Kidney (tissue), 14 donors: ENCODE data around the gene CDH13. TPM values are rescaled to one million over a fixed set of nuclear protein-coding genes. Genes with fewer than 3 reads are reported as not detected.
A peak's percentile ranks its signal among the peaks of the same experiment; 100 is the strongest.

ENCODE experiments used
- DNase-seq, 5 donors: peaks; one replicate each; pipeline ENCODE4 v3.0.0-alpha.2; 2013 to 2020
- FAIRE-seq: peaks from 2 replicates; lab custom pipeline; 2012; peaks lifted over from hg19 to GRCh38; lab: Jason Lieb, UNC
- H3K27ac ChIP-seq, 2 donors: one replicate each; pipeline ENCODE4 v1.7.0; 2013; ENCODE audit warnings: low read depth in 2 of 2, low read length in 2 of 2, inconsistent platforms in 1 of 2
- H3K27me3 ChIP-seq: one replicate; pipeline ENCODE4 v1.7.1; 2013; ENCODE audit warnings: low read length, inconsistent platforms; ENCODE audit not compliant: control insufficient read depth, insufficient read depth
- H3K36me3 ChIP-seq, 3 donors: one replicate each; pipeline versions ENCODE4 v1.7.0 to v1.7.1; 2013; ENCODE audit warnings: low read length in 3 of 3, control low read depth in 1 of 3, inconsistent platforms in 1 of 3; ENCODE audit not compliant: insufficient read depth in 3 of 3, control insufficient read depth in 2 of 3
- H3K4me1 ChIP-seq, 3 donors: one replicate each; pipeline versions ENCODE4 v1.7.0 to v1.7.1; 2013; ENCODE audit warnings: low read length in 3 of 3, inconsistent platforms in 1 of 3, low read depth in 1 of 3; ENCODE audit not compliant: control insufficient read depth in 2 of 3, insufficient read depth in 2 of 3
- H3K4me3 ChIP-seq, 3 donors: one replicate each; pipeline versions ENCODE4 v1.7.0 to v1.8.1; 2013; ENCODE audit warnings: low read length in 3 of 3, control low read depth in 1 of 3, inconsistent platforms in 1 of 3
- H3K9ac ChIP-seq, 3 donors: one replicate each; pipeline versions ENCODE4 v1.7.0 to v1.7.1; 2013; ENCODE audit warnings: low read length in 3 of 3, control low read depth in 1 of 3, inconsistent platforms in 1 of 3
- H3K9me3 ChIP-seq, 3 donors: one replicate each; pipeline versions ENCODE4 v1.7.0 to v1.7.1; 2013; ENCODE audit warnings: low read length in 3 of 3, control low read depth in 1 of 3, inconsistent platforms in 1 of 3; ENCODE audit not compliant: control insufficient read depth in 2 of 3, insufficient read depth in 1 of 3
- intact Hi-C: fragments of 100-400 bp; cut with DNase I; formaldehyde crosslinking; loops from one replicate; pipeline ENCODE4 v1.11.1; 2022
- polyA plus RNA-seq: library from polyadenylated mRNA; stranded (reverse); fragments of 350-450 nt; fragmentation: Illumina TruSeq; extraction: RNeasy Lipid Tissue Mini Kit (QIAGEN cat#74804); gene quantifications from one replicate; pipeline ENCODE4 v1.2.3, GENCODE V29; 2014; ENCODE audit warnings: low read depth, low replicate concordance; ENCODE audit not compliant: insufficient read depth
- total RNA-seq: library from RNA; stranded (reverse); fragmentation: NEBNext Ultra II Directional; extraction: Animal tissue kit (Norgen Biotek cat#: 25700); gene quantifications from one replicate; pipeline ENCODE4 v1.2.1, GENCODE V29; 2021
- TF ChIP-seq, protein P1 (sequence below): IDR thresholded peaks from 3 replicates; pipeline ENCODE4 v1.5.1; 2012; ENCODE audit warnings: mild to moderate bottlenecking, moderate library complexity, borderline replicate concordance; ENCODE audit not compliant: insufficient read depth; ENCODE audit errors: extremely low read depth
- donor health status: control.
- donor health status: control.
- donor health status: control.
- donor health status: control.
- donor health status: control.
- donor health status: DM: yes; HTN: yes; CAD: no.
- donor health status: Normal renal cell carcinoma (clear cell type).

CDH13 gene
- total and polyA plus RNA-seq, 2 donors from 2014 or later, result 4.8 to 13.8 TPM

DNA sequence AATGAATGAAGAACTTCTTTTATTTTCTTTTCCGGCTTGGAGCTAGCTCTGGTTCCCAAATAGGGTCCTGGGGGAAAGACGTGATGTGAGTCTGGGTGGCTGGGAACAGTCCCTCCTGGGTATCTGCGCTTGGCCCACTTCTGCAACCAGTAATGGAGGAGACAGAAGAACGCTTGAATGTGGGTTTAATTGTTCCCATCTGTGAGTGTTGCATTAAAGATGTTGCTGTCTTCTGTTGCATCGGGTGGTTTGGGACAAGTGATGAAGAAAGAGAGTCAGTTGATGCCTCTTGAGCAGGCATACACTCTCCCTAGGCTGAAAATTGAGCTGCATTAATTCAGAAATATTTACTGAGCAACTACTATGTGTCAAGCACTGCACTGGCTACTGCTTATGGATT lies 511.1 kb downstream of the CDH13 start:
- H3K27me3 ChIP-seq, result no peaks in the 10 kb centered on the region
- intact Hi-C loops, result no loop called here
- no peaks in the 10 kb centered on the region for H3K36me3 ChIP-seq
- no peak overlapping the region for H3K9ac ChIP-seq
- TF ChIP-seq, protein P1, sequence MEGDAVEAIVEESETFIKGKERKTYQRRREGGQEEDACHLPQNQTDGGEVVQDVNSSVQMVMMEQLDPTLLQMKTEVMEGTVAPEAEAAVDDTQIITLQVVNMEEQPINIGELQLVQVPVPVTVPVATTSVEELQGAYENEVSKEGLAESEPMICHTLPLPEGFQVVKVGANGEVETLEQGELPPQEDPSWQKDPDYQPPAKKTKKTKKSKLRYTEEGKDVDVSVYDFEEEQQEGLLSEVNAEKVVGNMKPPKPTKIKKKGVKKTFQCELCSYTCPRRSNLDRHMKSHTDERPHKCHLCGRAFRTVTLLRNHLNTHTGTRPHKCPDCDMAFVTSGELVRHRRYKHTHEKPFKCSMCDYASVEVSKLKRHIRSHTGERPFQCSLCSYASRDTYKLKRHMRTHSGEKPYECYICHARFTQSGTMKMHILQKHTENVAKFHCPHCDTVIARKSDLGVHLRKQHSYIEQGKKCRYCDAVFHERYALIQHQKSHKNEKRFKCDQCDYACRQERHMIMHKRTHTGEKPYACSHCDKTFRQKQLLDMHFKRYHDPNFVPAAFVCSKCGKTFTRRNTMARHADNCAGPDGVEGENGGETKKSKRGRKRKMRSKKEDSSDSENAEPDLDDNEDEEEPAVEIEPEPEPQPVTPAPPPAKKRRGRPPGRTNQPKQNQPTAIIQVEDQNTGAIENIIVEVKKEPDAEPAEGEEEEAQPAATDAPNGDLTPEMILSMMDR, result no peak
- FAIRE-seq, result no peak
- H3K27ac ChIP-seq, result no peak overlapping the region
- H3K4me3 ChIP-seq, result no peak overlapping the region
- H3K4me1 ChIP-seq, result no peaks in the 10 kb centered on the region
- H3K9me3 ChIP-seq, result no peaks in the 10 kb centered on the region
- DNase-seq, result no peak

DNA sequence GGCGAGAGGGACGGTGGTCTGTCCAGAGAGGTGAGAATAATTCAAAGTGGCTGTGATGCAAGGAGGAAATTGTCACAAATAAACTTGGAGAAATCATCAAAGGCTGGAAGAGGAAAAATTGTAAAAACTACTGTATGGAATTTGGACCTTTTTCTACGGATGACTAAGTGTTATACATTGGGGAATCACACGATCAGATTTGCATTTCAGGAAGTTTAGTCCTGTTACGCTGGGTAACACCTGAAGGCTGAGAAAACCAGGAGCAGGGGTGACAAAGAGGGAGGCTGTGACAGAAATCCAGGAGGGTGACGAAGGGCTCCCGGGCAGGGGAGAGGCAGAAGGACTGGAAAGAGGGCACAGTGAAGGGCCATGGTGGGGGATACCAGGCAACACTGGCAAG lies 511.7 kb downstream of the CDH13 start:
- FAIRE-seq, result no peak

DNA sequence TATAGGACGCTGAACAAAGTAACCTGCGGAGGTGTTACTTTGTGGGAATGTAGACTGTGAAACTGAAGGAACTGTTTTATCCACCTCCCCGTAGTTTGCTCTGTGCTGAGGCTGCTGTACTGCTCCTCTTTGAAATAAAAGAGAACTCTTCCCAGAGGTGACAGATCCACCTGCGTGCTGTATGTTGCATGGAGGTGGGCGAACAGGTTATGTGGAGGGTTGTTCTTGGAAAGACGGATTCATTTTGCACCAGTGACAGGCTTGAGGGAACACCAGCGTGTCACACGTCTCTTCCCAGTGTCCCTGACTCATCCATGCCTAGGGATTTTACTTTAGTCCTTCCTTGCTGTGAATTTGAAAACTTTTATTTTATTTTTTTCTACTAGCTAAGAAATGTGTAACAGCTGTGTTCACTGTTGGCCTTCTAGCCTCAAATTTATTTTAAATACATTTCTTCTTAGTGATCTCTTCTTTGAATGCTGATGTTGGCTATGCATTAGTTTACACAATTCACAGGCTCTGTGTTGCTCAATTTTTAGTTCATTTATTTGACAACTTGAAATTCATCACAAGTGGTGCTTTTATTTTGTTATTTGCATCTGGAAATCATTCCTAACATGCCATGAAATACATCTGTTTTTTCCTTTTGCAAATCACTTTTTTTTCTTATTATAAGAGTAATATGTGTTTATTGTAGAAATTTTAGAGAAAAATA lies 512.4 kb downstream of the CDH13 start:
- H3K4me3 ChIP-seq, result no peak overlapping the region
- H3K9me3 ChIP-seq, result no peaks in the 10 kb centered on the region
- no peak overlapping the region for H3K27ac ChIP-seq
- DNase-seq (peak in 1 of 5 donors; percentile 46), FAIRE-seq (no peak)
- H3K4me1 ChIP-seq, result no peaks in the 10 kb centered on the region
- intact Hi-C loops, result no loop called here
- no peaks in the 10 kb centered on the region for H3K27me3 ChIP-seq
- H3K36me3 ChIP-seq, result no peaks in the 10 kb centered on the region
- TF ChIP-seq, protein P1, result no peak
- no peak overlapping the region for H3K9ac ChIP-seq

More for the DNA sequence above, 511.7 kb downstream of the CDH13 start:
- Histone ChIP-seq H3K36me3 (no peaks in the 10 kb centered on the region), H3K27me3 (no peaks in the 10 kb centered on the region), H3K27ac (no peak overlapping the region), H3K9me3 (no peaks in the 10 kb centered on the region), H3K9ac (no peak overlapping the region), H3K4me1 (no peaks in the 10 kb centered on the region), H3K4me3 (no peak overlapping the region)
- intact Hi-C loops, result no loop called here
- DNase-seq, result no peak
- TF ChIP-seq, protein P1, result no peak

DNA sequence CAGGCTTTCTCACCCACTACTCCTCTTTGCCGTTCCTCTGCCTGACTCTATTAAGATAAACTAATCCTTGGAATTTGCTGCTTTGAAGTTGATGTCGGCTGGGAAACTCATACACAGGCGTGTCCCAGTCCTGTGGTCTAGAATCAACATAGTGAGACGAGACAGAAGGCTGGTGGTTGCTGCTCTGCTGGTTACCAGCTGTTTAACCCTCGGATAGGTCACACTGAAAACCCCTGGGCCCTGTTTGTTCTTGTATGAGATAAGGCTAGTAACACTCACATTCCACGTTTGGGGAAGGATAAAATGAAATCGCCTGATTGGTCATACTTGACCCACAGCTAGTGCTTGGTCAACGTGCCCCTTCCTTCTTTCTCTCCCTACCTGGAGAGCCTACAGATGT lies 517.0 kb downstream of the CDH13 start:
- intact Hi-C loops, result no loop called here
- H3K27ac ChIP-seq, result no peak overlapping the region
- no peaks in the 10 kb centered on the region for H3K4me1 ChIP-seq
- no peaks in the 10 kb centered on the region for H3K9me3 ChIP-seq
- H3K27me3 ChIP-seq, result no peaks in the 10 kb centered on the region
- TF ChIP-seq, protein P1, result no peak
- no peak for FAIRE-seq
- H3K9ac ChIP-seq, result no peak overlapping the region
- no peaks in the 10 kb centered on the region for H3K36me3 ChIP-seq
- no peak for DNase-seq
- H3K4me3 ChIP-seq, result no peak overlapping the region
